HepG2 (cell line): ENCODE results near the gene SMIM29. TPM values are rescaled to one million over a fixed set of nuclear protein-coding genes. Genes with fewer than 3 reads are reported as not detected.

Source experiments
- AHR ChIP-seq: IDR thresholded peaks from 2 replicates; pipeline ENCODE4 v1.6.1; 2018; ENCODE audit warnings: missing genetic modification reagents, missing compliant biosample characterization
- BORCS8-MEF2B ChIP-seq: sonication (generic); formaldehyde crosslinking; IDR thresholded peaks from 2 replicates; pipeline ENCODE4 v1.8.0; 2022; ENCODE audit warnings: mild to moderate bottlenecking, missing genetic modification reagents
- CHCHD3 ChIP-seq: sonication (generic); formaldehyde crosslinking; IDR thresholded peaks from 2 replicates; pipeline ENCODE4 v1.8.0; 2022; ENCODE audit warnings: mild to moderate bottlenecking, missing genetic modification reagents, moderate library complexity
- LRRFIP1 ChIP-seq: sonication (generic); formaldehyde crosslinking; conservative IDR thresholded peaks from 2 replicates; pipeline ENCODE4 v1.4.0; 2020; ENCODE audit warnings: missing genetic modification reagents
- MLXIP ChIP-seq: sonication (generic); formaldehyde crosslinking; IDR thresholded peaks from 2 replicates; pipeline ENCODE4 v1.9.0; 2021; ENCODE audit warnings: missing genetic modification reagents, borderline replicate concordance
- RFXAP ChIP-seq: sonication (generic); formaldehyde crosslinking; IDR thresholded peaks from 2 replicates; pipeline ENCODE4 v1.4.0; 2020; ENCODE audit warnings: missing genetic modification reagents, borderline replicate concordance
- ZBTB37 ChIP-seq: sonication (generic); formaldehyde crosslinking; IDR thresholded peaks from 2 replicates; pipeline ENCODE4 v1.4.0; 2020; ENCODE audit warnings: mild to moderate bottlenecking, missing genetic modification reagents
- ZBTB39 ChIP-seq: sonication (generic); formaldehyde crosslinking; IDR thresholded peaks from 2 replicates; pipeline ENCODE4 v1.5.0; 2020; ENCODE audit warnings: missing genetic modification reagents
- ZBTB7A ChIP-seq: sonication (generic); formaldehyde crosslinking; IDR thresholded peaks from 2 replicates; pipeline ENCODE4 v1.8.0; 2022; ENCODE audit warnings: mild to moderate bottlenecking, missing genetic modification reagents
- ZMYM4 ChIP-seq: sonication (generic); formaldehyde crosslinking; IDR thresholded peaks from 2 replicates; pipeline ENCODE4 v1.8.1; 2023; ENCODE audit warnings: mild to moderate bottlenecking, missing genetic modification reagents
- ZNF136 ChIP-seq: sonication (generic); formaldehyde crosslinking; IDR thresholded peaks from 2 replicates; pipeline ENCODE4 v1.8.1; 2022; ENCODE audit warnings: low read depth, mild to moderate bottlenecking, moderate library complexity, missing genetic modification reagents
- ZNF205 ChIP-seq: IDR thresholded peaks from 2 replicates; pipeline ENCODE4 v1.6.1; 2018; ENCODE audit warnings: missing biosample characterization, missing genetic modification reagents
- ZNF574 ChIP-seq: sonication (generic); formaldehyde crosslinking; IDR thresholded peaks from 2 replicates; pipeline ENCODE4 v1.4.0; 2020; ENCODE audit warnings: missing genetic modification reagents
- ZNF607 ChIP-seq: sonication (generic); formaldehyde crosslinking; IDR thresholded peaks from 2 replicates; pipeline ENCODE4 v1.5.1; 2020; ENCODE audit warnings: missing genetic modification reagents, mild to moderate bottlenecking, borderline replicate concordance
- ZNF619 ChIP-seq: sonication (generic); formaldehyde crosslinking; IDR thresholded peaks from 2 replicates; pipeline ENCODE4 v1.4.0; 2020; ENCODE audit warnings: mild to moderate bottlenecking, missing genetic modification reagents
- ZNF629 ChIP-seq: sonication (generic); formaldehyde crosslinking; conservative IDR thresholded peaks from 2 replicates; pipeline ENCODE4 v1.5.0; 2020; ENCODE audit warnings: missing genetic modification reagents
- ZNF674 ChIP-seq: sonication (generic); formaldehyde crosslinking; IDR thresholded peaks from 2 replicates; pipeline ENCODE4 v1.5.0; 2020; ENCODE audit warnings: low read depth, mild to moderate bottlenecking, missing genetic modification reagents
- polyA plus RNA-seq, 8 experiments: library from polyadenylated mRNA; depleted of rRNA in 3 of 8; stranded (reverse) in 7 of 8; unstranded in 1 of 8; fragments of >200 nt; fragmentation: Illumina TruSeq in 4 of 8; extraction: Trizol in 4 of 8; gene quantifications; 2 replicates each; pipeline versions ENCODE4 v1.2.1 to v1.2.3, GENCODE V29; 2011 to 2016; ENCODE audit warnings: low read depth in 4 of 8, missing spikeins in 1 of 8, mixed read lengths in 1 of 8; ENCODE audit not compliant: insufficient read depth in 1 of 8
- total RNA-seq, 5 experiments: library from RNA; depleted of rRNA; stranded (reverse); fragments of >200 nt; fragmentation: Illumina TruSeq; extraction: Trizol; gene quantifications; 2 replicates each; pipeline ENCODE4 v1.2.3, GENCODE V29; 2016; ENCODE audit warnings: low read depth in 1 of 5

SMIM29 gene
- total and polyA plus RNA-seq, 2 of the 13 experiments (the other 11 are each of a cell fraction or from before 2014, with no cell fraction given): 8.8 to 15.3 TPM

- TF ChIP-seq ZNF574 (CRISPR knock-in tag) (peak; percentile 82), AHR (CRISPR knock-in tag) (0 out of 2 replicates have a peak, but pooled peaks have one; percentile 12), ZNF205 (CRISPR knock-in tag) (0 out of 2 replicates have a peak, but pooled peaks have one; percentile 33), ZNF619 (CRISPR knock-in tag) (no peak), ZBTB39 (0 out of 2 replicates have a peak, but pooled peaks have one; percentile 23), ZNF607 (CRISPR knock-in tag) (peak; percentile 95), ZMYM4 (CRISPR knock-in tag) (peak; percentile 93), MLXIP (CRISPR knock-in tag) (no peak; the same call in 1 of the 2 replicates), CHCHD3 (CRISPR knock-in tag) (no peak), ZNF629 (CRISPR knock-in tag) (no peak), LRRFIP1 (no peak), ZBTB7A (CRISPR knock-in tag) (peak; percentile 78; the same call in 1 of the 2 replicates), ZNF674 (CRISPR knock-in tag) (no peak), BORCS8-MEF2B (CRISPR knock-in tag) (no peak), ZBTB37 (CRISPR knock-in tag) (no peak), RFXAP (CRISPR knock-in tag) (peak; percentile 58; the same call in 1 of the 2 replicates), ZNF136 (CRISPR knock-in tag) (0 out of 2 replicates have a peak, but pooled peaks have one; percentile 24)
Measured at GRCh38 chr6:34248727-34249468, at the start of gene SMIM29 (continued).
